Peyer's patch (tissue), 4 donors: ENCODE measurements around the gene NCLN. TPM values are rescaled to one million over a fixed set of nuclear protein-coding genes. Genes with fewer than 3 reads are reported as not detected.

Experiments
- DNase-seq, 3 donors: peaks; one replicate each; pipeline ENCODE4 v3.0.0-alpha.2; 2017 to 2019
- H3K27ac ChIP-seq, 4 donors: fragments of 200-600 bp; sonication (generic); one replicate each; pipeline ENCODE4 v1.5.1; 2016 to 2019
- H3K27me3 ChIP-seq, 2 donors: fragments of 200-600 bp; sonication (generic); one replicate each; pipeline ENCODE4 v1.5.1; 2019
- H3K36me3 ChIP-seq, 3 donors: fragments of 200-600 bp; sonication (generic); one replicate each; pipeline ENCODE4 v1.5.1; 2016 to 2019
- H3K4me1 ChIP-seq, 4 donors: fragments of 200-600 bp; sonication (generic); one replicate each; pipeline ENCODE4 v1.5.1; 2016 to 2019
- H3K4me3 ChIP-seq, 4 donors: fragments of 200-600 bp; sonication (generic); 1 replicate in 3 of 4; 2 replicates in 1 of 4; pipeline ENCODE4 v1.5.1; 2016 to 2019; ENCODE audit warnings: mild to moderate bottlenecking in 1 of 4
- H3K9me3 ChIP-seq, 4 donors: fragments of 200-600 bp; sonication (generic); one replicate each; pipeline ENCODE4 v1.5.1; 2016 to 2019; ENCODE audit warnings: mild to moderate bottlenecking in 1 of 4
- POLR2A ChIP-seq, 2 donors: fragments of 450-650 bp; IDR thresholded peaks; one replicate each; pipeline ENCODE4 v1.5.1; 2017; ENCODE audit warnings: antibody characterized with exemption in 2 of 2, mild to moderate bottlenecking in 2 of 2, moderate library complexity in 2 of 2
- total RNA-seq, 4 donors: library from RNA; depleted of rRNA; stranded (reverse); fragments of >200 nt; gene quantifications; one replicate each; pipeline ENCODE4 v1.1.0, GENCODE V29; 2016
- TF ChIP-seq, protein P1 (sequence below), 6 experiments: fragments of 450-650 bp in 4 of 6; fragments of 200-600 bp in 2 of 6; sonication (generic) in 1 of 6; IDR thresholded peaks; one replicate each; pipeline ENCODE4 v1.5.1; 2017 to 2019; ENCODE audit warnings: antibody characterized with exemption in 6 of 6, mild to moderate bottlenecking in 3 of 6, moderate library complexity in 1 of 6

The NCLN gene, protein sequence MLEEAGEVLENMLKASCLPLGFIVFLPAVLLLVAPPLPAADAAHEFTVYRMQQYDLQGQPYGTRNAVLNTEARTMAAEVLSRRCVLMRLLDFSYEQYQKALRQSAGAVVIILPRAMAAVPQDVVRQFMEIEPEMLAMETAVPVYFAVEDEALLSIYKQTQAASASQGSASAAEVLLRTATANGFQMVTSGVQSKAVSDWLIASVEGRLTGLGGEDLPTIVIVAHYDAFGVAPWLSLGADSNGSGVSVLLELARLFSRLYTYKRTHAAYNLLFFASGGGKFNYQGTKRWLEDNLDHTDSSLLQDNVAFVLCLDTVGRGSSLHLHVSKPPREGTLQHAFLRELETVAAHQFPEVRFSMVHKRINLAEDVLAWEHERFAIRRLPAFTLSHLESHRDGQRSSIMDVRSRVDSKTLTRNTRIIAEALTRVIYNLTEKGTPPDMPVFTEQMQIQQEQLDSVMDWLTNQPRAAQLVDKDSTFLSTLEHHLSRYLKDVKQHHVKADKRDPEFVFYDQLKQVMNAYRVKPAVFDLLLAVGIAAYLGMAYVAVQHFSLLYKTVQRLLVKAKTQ
- total RNA-seq = 100 to 1,000 TPM in 3 of 4 donors, 10 to 100 TPM in 1; 84.2 to 126 (median 117) TPM

DNA sequence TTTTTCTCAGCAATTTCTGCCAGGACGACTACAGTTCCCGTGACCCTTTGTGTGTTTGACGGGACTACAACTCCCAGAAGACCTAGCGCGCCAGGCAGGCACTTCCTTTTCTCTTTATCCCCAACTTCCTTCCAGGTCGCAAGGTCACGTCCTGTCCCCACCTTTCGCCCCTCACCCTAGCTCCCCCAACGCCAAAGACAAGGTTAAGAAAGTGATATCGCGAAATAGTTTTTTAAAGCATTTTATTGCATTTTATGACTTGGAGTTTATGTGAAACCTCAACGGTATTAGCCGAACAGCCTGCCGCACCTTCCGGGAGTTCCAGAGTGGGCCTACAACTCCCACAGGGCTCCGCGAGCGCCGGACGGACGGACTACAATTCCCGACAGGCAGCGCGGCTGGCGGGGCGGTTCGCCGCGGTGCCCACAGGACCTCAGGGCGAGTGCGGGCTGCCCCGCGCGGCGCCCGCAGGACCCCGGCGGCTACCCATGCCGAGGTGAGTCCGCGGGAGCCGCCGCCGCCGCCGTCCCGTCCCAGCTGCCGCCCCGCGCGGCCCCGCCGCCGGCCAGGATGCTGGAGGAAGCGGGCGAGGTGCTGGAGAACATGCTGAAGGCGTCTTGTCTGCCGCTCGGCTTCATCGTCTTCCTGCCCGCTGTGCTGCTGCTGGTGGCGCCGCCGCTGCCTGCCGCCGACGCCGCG lies at the start of gene NCLN:
Gene NCLN (plus strand): TSS at position 470 of the 699 bp plus-strand sequence. CDS start 101 bp downstream, at position 571.
- Histone ChIP-seq H3K9me3 (no peaks in the 10 kb centered on the region), H3K4me1 (peaks cover 6 to 30% (median 23%) of the 10 kb centered on the region in 4 donors), H3K36me3 (no peaks in the 10 kb centered on the region), H3K4me3 (peak within 1 kb of the TSS; percentile 72 to 97 (median 90)), H3K27me3 (no peaks in the 10 kb centered on the region), H3K27ac (peak within 1 kb of the TSS; percentile 68 to 97 (median 83))
- TF ChIP-seq, protein P1, sequence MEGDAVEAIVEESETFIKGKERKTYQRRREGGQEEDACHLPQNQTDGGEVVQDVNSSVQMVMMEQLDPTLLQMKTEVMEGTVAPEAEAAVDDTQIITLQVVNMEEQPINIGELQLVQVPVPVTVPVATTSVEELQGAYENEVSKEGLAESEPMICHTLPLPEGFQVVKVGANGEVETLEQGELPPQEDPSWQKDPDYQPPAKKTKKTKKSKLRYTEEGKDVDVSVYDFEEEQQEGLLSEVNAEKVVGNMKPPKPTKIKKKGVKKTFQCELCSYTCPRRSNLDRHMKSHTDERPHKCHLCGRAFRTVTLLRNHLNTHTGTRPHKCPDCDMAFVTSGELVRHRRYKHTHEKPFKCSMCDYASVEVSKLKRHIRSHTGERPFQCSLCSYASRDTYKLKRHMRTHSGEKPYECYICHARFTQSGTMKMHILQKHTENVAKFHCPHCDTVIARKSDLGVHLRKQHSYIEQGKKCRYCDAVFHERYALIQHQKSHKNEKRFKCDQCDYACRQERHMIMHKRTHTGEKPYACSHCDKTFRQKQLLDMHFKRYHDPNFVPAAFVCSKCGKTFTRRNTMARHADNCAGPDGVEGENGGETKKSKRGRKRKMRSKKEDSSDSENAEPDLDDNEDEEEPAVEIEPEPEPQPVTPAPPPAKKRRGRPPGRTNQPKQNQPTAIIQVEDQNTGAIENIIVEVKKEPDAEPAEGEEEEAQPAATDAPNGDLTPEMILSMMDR (IDR thresholded peaks at IDR 0.05) = peak in 1 of 6 experiments; percentile 25
- peak; percentile 33 to 72 for TF ChIP-seq POLR2A (IDR thresholded peaks at IDR 0.05)
- peak; percentile 91 to 98 (median 97) for DNase-seq

DNA sequence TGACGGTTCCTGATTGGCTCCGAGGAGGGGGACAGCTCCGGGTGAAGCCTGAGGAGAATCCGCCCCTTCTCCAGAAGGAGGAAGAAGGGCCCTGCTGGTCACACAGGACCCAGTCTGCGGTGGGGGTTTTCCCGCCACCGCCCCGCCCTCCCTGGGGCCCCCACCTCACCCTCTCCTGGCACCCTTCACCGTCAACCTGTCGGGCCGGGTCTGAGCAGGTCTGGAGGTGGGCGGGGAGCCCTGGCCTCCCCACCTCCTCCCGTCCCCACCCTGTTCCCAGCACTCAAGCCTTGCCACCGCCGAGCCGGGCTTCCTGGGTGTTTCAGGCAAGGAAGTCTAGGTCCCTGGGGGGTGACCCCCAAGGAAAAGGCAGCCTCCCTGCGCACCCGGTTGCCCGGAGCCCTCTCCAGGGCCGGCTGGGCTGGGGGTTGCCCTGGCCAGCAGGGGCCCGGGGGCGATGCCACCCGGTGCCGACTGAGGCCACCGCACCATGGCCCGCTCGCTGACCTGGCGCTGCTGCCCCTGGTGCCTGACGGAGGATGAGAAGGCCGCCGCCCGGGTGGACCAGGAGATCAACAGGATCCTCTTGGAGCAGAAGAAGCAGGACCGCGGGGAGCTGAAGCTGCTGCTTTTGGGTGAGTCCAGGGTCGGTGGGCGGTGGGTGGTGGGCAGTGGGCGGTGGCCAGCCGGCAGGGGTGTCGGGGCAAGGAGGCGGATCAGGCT lies 49.6 kb upstream of the NCLN start, which contains the start of gene GNA15:
Gene GNA15 (plus strand): TSS at position 73 of the 723 bp plus-strand sequence. CDS start 418 bp downstream, at position 491.
- H3K4me3 ChIP-seq = peak within 1 kb of the TSS; percentile 6 to 47 (median 37)
- no peak for TF ChIP-seq POLR2A (IDR thresholded peaks at IDR 0.05)
- TF ChIP-seq, protein P1 (IDR thresholded peaks at IDR 0.05) = no peak
- no peaks in the 10 kb centered on the region for H3K9me3 ChIP-seq
- peaks cover 0 to 3% (median 0%) of the 10 kb centered on the region in 4 donors for H3K4me1 ChIP-seq
- H3K36me3 ChIP-seq = no peaks in the 10 kb centered on the region
- no peaks in the 10 kb centered on the region for H3K27me3 ChIP-seq
- peak within 1 kb of the TSS in 3 of 4 donors; percentile 49 to 67 (median 52) for H3K27ac ChIP-seq
- DNase-seq = no peak

DNA sequence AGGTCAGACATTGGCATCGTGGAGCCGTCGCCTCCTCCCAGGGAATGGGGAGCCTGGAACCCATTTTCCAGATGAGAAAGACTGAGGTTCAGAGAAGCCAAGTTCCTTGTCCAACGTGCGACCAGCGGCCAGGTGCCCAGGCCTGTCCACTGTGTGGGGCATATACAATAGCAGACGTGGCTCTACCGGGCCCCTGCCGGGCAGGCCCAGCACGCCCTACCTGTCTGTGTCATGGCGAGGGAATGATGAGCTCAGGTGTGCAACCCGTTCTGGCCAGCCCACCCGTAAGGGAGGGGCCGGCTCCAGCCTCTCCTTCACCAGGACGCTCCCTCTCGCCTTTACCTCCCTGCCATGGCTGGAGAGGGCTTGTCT lies 49.1 kb upstream of the NCLN start:
- DNase-seq = no peak
- Histone ChIP-seq H3K4me3 (peak overlapping the region; percentile 6 to 47 (median 37)), H3K27me3 (no peaks in the 10 kb centered on the region), H3K4me1 (peaks cover 0 to 3% (median 2%) of the 10 kb centered on the region in 4 donors), H3K27ac (peak overlapping the region in 3 of 4 donors; percentile 49 to 67 (median 52)), H3K9me3 (no peaks in the 10 kb centered on the region), H3K36me3 (no peaks in the 10 kb centered on the region)
- TF ChIP-seq POLR2A (IDR thresholded peaks at IDR 0.05) = no peak
- TF ChIP-seq, protein P1 (IDR thresholded peaks at IDR 0.05) = no peak

DNA sequence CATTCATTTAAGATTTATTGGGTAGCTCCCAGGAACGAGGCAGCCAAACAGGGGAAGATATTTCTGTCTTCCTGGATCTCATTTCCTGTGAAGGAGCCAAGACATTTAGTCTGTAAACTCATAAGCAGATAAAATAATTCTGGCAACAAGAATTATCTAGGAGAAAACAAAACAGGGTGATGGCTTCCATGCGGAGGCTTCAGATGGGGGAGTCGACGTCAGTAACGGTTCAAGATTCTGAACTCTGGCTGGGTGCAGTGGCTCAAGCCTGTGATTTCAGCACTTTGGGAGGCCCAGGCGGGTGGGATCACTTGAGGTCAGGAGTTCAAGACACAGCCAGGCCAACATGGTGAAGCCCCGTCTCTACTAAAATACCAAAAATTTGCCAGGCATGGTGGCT lies 48.6 kb upstream of the NCLN start:
- Histone ChIP-seq H3K9me3 (no peaks in the 10 kb centered on the region), H3K36me3 (no peaks in the 10 kb centered on the region), H3K4me3 (peak overlapping the region in 2 of 4 donors; percentile 45 to 47), H3K27ac (no peak overlapping the region), H3K4me1 (peaks cover 0 to 4% (median 2%) of the 10 kb centered on the region in 4 donors), H3K27me3 (no peaks in the 10 kb centered on the region)
- no peak for DNase-seq
- no peak for TF ChIP-seq POLR2A (IDR thresholded peaks at IDR 0.05)
- TF ChIP-seq, protein P1 (IDR thresholded peaks at IDR 0.05) = no peak

DNA sequence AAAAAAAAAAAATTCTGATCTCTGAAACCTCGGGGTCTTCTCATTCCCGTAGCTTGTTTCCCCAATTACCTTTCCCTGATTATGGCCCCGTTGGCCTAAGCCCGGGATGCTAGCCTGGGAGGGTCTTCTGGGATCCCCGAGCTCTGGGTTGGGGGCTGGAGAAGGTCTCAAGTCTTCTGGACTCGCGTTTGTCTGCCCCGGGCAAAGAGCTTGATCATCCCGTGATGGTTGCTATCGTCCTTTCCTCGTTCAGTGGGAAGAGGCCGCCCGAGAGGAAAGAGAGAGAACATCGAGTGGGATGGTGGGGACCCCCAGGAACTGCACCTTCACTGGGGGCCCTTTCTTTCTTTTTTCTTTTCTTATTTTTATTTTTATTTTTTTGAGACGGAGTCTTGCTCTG lies 47.5 kb upstream of the NCLN start:
- Histone ChIP-seq H3K4me1 (peaks cover 0 to 4% (median under 1%) of the 10 kb centered on the region in 4 donors), H3K4me3 (no peak overlapping the region), H3K9me3 (no peaks in the 10 kb centered on the region), H3K36me3 (no peaks in the 10 kb centered on the region), H3K27ac (no peak overlapping the region), H3K27me3 (no peaks in the 10 kb centered on the region)
- TF ChIP-seq, protein P1 (IDR thresholded peaks at IDR 0.05) = no peak
- no peak for TF ChIP-seq POLR2A (IDR thresholded peaks at IDR 0.05)
- DNase-seq = no peak
